Lower leg skin (tissue), 3 donors: ENCODE results near the gene NTM.

ENCODE experiments used
- POLR2A ChIP-seq, 2 donors: fragments of 450-650 bp; IDR thresholded peaks; one replicate each; pipeline ENCODE4 v1.6.1; 2016 to 2017; ENCODE audit warnings: antibody characterized with exemption in 2 of 2, mild to moderate bottlenecking in 1 of 2, moderate library complexity in 1 of 2
- TF ChIP-seq, protein P1 (sequence below), 3 donors: fragments of 450-650 bp; IDR thresholded peaks; one replicate each; pipeline ENCODE4 v1.5.1; 2016; ENCODE audit warnings: antibody characterized with exemption in 3 of 3, mild to moderate bottlenecking in 3 of 3, moderate library complexity in 2 of 3

DNA sequence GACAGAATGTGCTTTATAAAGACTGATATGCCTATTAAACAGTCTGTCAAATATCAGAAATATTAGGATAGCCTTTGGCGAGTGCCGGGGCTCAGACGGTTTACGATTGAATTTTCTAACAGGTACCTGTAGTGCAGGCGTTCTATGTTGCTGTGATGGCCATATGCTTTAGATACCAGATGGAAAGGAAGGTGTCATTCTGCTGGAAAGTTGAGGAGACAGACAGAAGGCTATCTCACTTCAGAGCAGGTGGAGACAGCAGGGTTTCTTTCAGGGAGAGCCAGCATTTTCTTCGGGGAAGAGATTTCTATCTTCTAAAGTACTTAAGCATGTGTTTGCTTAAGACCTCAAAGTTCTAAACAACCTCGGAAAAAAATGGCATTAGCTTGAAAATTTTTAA is 415.4 kb downstream of the NTM start:
- TF ChIP-seq, protein P1, sequence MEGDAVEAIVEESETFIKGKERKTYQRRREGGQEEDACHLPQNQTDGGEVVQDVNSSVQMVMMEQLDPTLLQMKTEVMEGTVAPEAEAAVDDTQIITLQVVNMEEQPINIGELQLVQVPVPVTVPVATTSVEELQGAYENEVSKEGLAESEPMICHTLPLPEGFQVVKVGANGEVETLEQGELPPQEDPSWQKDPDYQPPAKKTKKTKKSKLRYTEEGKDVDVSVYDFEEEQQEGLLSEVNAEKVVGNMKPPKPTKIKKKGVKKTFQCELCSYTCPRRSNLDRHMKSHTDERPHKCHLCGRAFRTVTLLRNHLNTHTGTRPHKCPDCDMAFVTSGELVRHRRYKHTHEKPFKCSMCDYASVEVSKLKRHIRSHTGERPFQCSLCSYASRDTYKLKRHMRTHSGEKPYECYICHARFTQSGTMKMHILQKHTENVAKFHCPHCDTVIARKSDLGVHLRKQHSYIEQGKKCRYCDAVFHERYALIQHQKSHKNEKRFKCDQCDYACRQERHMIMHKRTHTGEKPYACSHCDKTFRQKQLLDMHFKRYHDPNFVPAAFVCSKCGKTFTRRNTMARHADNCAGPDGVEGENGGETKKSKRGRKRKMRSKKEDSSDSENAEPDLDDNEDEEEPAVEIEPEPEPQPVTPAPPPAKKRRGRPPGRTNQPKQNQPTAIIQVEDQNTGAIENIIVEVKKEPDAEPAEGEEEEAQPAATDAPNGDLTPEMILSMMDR (IDR thresholded peaks at IDR 0.05): no peak
- no peak for TF ChIP-seq POLR2A (IDR thresholded peaks at IDR 0.05)
